Measurements from ENCODE around the gene GNAS-AS1. TPM values are rescaled to one million over a fixed set of nuclear protein-coding genes. Genes with fewer than 3 reads are reported as not detected.

GNAS-AS1 gene
- total and polyA plus RNA-seq, 2 experiments from 2014 or later: 0.98 TPM; not detected in 1

DNA sequence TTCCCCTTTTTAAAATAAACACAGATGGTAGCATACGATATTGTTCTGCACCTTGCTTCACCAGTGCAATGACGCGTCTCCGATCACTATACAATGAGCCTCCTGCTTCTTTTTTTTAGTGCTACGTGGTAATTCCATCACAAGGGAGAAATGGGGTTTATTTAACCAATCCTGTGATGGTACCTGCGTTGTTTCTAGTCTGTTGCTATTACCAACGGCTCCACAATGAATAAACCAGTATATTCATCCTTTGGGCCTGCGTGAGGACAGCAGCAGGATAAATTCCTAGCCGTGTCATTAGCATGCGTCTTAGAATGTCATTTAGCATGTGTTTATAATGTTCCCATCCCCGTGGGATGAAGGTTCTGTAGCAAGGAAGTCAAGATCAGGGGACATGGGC lies 42.9 kb downstream of the GNAS-AS1 start:
- H3K36me3 ChIP-seq (replicated peaks; ENCODE audit: insufficient read depth, low read depth): no peaks in the 10 kb centered on the region

DNA sequence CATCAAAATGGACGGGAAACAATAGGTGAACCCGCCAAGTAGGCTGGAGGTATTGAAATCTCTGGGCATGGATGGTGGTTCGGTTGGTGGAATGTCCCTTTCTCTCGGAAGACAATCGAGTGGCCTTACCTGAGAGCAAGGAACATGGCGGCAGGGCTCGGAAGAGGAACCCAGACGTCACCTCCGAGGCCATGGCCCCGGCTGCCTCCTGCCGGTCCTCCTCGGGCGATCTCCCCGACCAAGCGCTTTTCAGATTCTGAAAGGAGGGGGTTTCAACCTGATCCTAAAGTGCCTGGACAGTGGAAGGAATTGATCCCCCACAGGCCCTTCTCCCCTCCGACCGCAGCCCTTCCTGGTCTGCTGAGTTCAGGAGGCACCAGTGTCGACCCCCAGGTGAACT lies 47.2 kb downstream of the GNAS-AS1 start:
- no peaks in the 10 kb centered on the region for H3K36me3 ChIP-seq (replicated peaks; ENCODE audit: insufficient read depth, low read depth)
- DNase-seq (ENCODE audit: low spot score): no peak
- no peak overlapping the region for H3K4me3 ChIP-seq
- H3K4me2 ChIP-seq: no peak overlapping the region
- H3K27me3 ChIP-seq: peaks cover 8% of the 10 kb centered on the region
- no peaks in the 10 kb centered on the region for H4K20me1 ChIP-seq (ENCODE audit: insufficient read depth, poor library complexity, severe bottlenecking)
- no peak overlapping the region for H3K27ac ChIP-seq
- TF ChIP-seq EZH2 (IDR thresholded peaks at IDR 0.05; ENCODE audit: borderline replicate concordance): no peak
- TF ChIP-seq, protein P1, sequence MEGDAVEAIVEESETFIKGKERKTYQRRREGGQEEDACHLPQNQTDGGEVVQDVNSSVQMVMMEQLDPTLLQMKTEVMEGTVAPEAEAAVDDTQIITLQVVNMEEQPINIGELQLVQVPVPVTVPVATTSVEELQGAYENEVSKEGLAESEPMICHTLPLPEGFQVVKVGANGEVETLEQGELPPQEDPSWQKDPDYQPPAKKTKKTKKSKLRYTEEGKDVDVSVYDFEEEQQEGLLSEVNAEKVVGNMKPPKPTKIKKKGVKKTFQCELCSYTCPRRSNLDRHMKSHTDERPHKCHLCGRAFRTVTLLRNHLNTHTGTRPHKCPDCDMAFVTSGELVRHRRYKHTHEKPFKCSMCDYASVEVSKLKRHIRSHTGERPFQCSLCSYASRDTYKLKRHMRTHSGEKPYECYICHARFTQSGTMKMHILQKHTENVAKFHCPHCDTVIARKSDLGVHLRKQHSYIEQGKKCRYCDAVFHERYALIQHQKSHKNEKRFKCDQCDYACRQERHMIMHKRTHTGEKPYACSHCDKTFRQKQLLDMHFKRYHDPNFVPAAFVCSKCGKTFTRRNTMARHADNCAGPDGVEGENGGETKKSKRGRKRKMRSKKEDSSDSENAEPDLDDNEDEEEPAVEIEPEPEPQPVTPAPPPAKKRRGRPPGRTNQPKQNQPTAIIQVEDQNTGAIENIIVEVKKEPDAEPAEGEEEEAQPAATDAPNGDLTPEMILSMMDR (IDR thresholded peaks at IDR 0.05; ENCODE audit: poor library complexity): no peak
- TF ChIP-seq EZH2phosphoT487 (IDR thresholded peaks at IDR 0.05; ENCODE audit: low read depth, severe bottlenecking, unreplicated experiment): no peak
- H3K9me2 ChIP-seq (replicated peaks; ENCODE audit: insufficient read depth): no peaks in the 10 kb centered on the region
- WGBS (ENCODE audit: low lambda C conversion rate, missing lambda C conversion rate): 94% methylated on average over 18 of the region's 18 CpGs
- H3K4me1 ChIP-seq (ENCODE audit: insufficient read depth): no peaks in the 10 kb centered on the region
- no peaks in the 10 kb centered on the region for H3K9me3 ChIP-seq (ENCODE audit: low read depth)
- H3K79me2 ChIP-seq: no peaks in the 10 kb centered on the region
- H2AFZ ChIP-seq: no peak overlapping the region

More for the DNA sequence above, 42.9 kb downstream of the GNAS-AS1 start:
- H3K4me2 ChIP-seq: no peak overlapping the region
- H3K9me2 ChIP-seq (replicated peaks; ENCODE audit: insufficient read depth): no peaks in the 10 kb centered on the region
- H3K4me3 ChIP-seq: no peak overlapping the region
- no peaks in the 10 kb centered on the region for H3K4me1 ChIP-seq (ENCODE audit: insufficient read depth)
- H3K79me2 ChIP-seq: no peaks in the 10 kb centered on the region
- TF ChIP-seq EZH2 (IDR thresholded peaks at IDR 0.05; ENCODE audit: borderline replicate concordance) (no peak), EZH2phosphoT487 (IDR thresholded peaks at IDR 0.05; ENCODE audit: low read depth, severe bottlenecking, unreplicated experiment) (no peak)
- TF ChIP-seq, protein P1 (IDR thresholded peaks at IDR 0.05; ENCODE audit: poor library complexity): no peak
- no peak overlapping the region for H3K27ac ChIP-seq
- H3K27me3 ChIP-seq: no peaks in the 10 kb centered on the region
- no peaks in the 10 kb centered on the region for H4K20me1 ChIP-seq (ENCODE audit: insufficient read depth, poor library complexity, severe bottlenecking)
- no peak overlapping the region for H2AFZ ChIP-seq
- DNase-seq (ENCODE audit: low spot score): no peak
- no peaks in the 10 kb centered on the region for H3K9me3 ChIP-seq (ENCODE audit: low read depth)
- 89% methylated on average over 11 of the region's 11 CpGs for WGBS (ENCODE audit: low lambda C conversion rate, missing lambda C conversion rate)

DNA sequence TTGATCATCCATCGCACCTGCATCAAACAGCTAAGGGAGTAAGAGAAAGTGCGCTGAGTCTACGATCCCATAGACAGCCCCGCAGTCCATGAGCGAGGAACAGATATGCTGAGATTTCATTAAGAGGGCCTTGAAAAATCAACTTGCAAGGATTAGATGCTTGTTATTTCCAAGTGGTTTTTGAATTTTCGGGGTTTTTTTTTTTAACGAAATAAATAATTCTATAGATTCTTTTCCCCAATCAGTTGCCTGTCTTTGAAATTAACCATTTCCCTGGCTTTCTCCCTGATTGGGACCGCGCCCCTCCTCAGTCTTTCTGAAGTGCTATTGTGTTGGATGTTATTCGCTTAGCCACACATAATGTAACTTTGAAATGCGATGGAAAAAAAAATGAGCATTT lies 48.6 kb downstream of the GNAS-AS1 start:
- TF ChIP-seq EZH2phosphoT487 (IDR thresholded peaks at IDR 0.05; ENCODE audit: low read depth, severe bottlenecking, unreplicated experiment) (no peak), EZH2 (IDR thresholded peaks at IDR 0.05; ENCODE audit: borderline replicate concordance) (no peak)
- TF ChIP-seq, protein P1 (IDR thresholded peaks at IDR 0.05; ENCODE audit: poor library complexity): no peak
- H3K4me1 ChIP-seq (ENCODE audit: insufficient read depth): no peaks in the 10 kb centered on the region
- H3K4me2 ChIP-seq: no peak overlapping the region
- H2AFZ ChIP-seq: no peak overlapping the region
- H3K79me2 ChIP-seq: no peaks in the 10 kb centered on the region
- no peaks in the 10 kb centered on the region for H3K9me2 ChIP-seq (replicated peaks; ENCODE audit: insufficient read depth)
- DNase-seq (ENCODE audit: low spot score): no peak
- H3K36me3 ChIP-seq (replicated peaks; ENCODE audit: insufficient read depth, low read depth): no peaks in the 10 kb centered on the region
- no peaks in the 10 kb centered on the region for H3K9me3 ChIP-seq (ENCODE audit: low read depth)
- no peak overlapping the region for H3K27ac ChIP-seq
- 92% methylated on average over 11 of the region's 11 CpGs for WGBS (ENCODE audit: low lambda C conversion rate, missing lambda C conversion rate)
- H3K27me3 ChIP-seq: peaks cover 8% of the 10 kb centered on the region
- H4K20me1 ChIP-seq (ENCODE audit: insufficient read depth, poor library complexity, severe bottlenecking): no peaks in the 10 kb centered on the region
- H3K4me3 ChIP-seq: no peak overlapping the region
